BLaER1 (cell line): ENCODE results near the gene ZBTB47.

Experiments
- H3K27ac ChIP-seq: shearing (Covaris generic); formaldehyde crosslinking; 2 replicates; pipeline ENCODE4 v1.8.1; 2022
- H3K27me3 ChIP-seq: shearing (Covaris generic); formaldehyde crosslinking; 2 replicates; pipeline ENCODE4 v1.8.1; 2022
- H3K36me3 ChIP-seq: shearing (Covaris generic); formaldehyde crosslinking; 2 replicates; pipeline ENCODE4 v1.8.1; 2022
- H3K4me1 ChIP-seq: shearing (Covaris generic); formaldehyde crosslinking; 2 replicates; pipeline ENCODE4 v1.8.1; 2022
- H3K4me2 ChIP-seq: shearing (Covaris generic); formaldehyde crosslinking; 2 replicates; pipeline ENCODE4 v1.8.1; 2022
- H3K4me3 ChIP-seq: shearing (Covaris generic); formaldehyde crosslinking; 2 replicates; pipeline ENCODE4 v1.8.1; 2022
- H3K9ac ChIP-seq: shearing (Covaris generic); formaldehyde crosslinking; 2 replicates; pipeline ENCODE4 v1.8.1; 2022
- H3K9me3 ChIP-seq: shearing (Covaris generic); formaldehyde crosslinking; 2 replicates; pipeline ENCODE4 v1.8.1; 2022
- H4K20me1 ChIP-seq: shearing (Covaris generic); formaldehyde crosslinking; 2 replicates; pipeline ENCODE4 v1.8.1; 2022
- Cebpa-rat ChIP-seq: shearing (Covaris generic); IDR thresholded peaks from 2 replicates; pipeline ENCODE4 v1.8.1; 2022

Gene ZBTB47

DNA sequence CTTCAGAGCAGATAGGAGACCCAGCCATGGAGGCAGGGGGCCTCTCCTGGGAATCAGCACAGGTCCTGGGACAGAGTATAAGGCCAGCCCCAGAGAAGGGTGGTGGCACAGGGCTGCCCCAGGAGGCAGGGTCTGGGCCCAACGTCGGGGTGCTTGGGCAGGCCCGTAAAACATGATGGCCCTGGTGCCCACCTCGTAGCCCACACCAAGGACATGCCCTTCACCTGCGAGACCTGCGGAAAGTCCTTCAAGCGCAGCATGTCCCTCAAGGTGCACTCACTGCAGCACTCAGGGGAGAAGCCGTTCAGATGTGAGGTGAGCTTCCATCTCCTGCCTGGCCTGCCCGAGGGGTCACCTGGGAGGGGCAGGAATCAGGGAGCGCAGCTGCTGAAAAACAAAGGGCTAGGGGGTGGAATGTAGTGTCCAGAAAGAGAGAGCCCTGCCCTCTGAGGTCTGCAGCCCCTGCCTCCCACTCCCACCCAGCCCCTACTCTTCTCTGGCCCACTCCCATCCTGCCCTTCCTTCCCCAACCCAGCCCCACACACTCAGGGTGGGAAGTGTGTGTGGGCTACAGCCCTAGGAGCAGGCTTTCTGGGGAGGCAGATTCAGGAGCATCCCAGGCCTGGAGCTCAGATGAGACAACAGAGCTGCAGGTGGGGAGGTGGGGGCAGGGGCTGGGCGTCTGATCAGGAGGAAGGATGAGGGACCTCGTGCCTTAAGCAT lies 9.5 kb downstream of the ZBTB47 start:
- Histone ChIP-seq H3K9ac (peak overlapping the region; percentile 48; the same call in 1 of the 2 replicates), H3K27ac (peak overlapping the region; percentile 96), H3K9me3 (no peaks in the 10 kb centered on the region), H4K20me1 (no peaks in the 10 kb centered on the region), H3K36me3 (peaks cover 35% of the 10 kb centered on the region), H3K4me3 (no peak overlapping the region), H3K27me3 (no peaks in the 10 kb centered on the region), H3K4me2 (peak overlapping the region; percentile 100), H3K4me1 (peaks cover 97% of the 10 kb centered on the region)
- TF ChIP-seq Cebpa-rat: no peak

- Histone ChIP-seq H3K4me1 (peaks cover 90% of the 10 kb centered on the region), H3K4me2 (peak overlapping the region; percentile 100), H3K27me3 (no peaks in the 10 kb centered on the region), H3K9me3 (no peaks in the 10 kb centered on the region), H4K20me1 (no peaks in the 10 kb centered on the region), H3K36me3 (peaks cover 31% of the 10 kb centered on the region), H3K27ac (peak overlapping the region; percentile 96), H3K9ac (peak overlapping the region; percentile 79), H3K4me3 (peak overlapping the region; percentile 55; the same call in 1 of the 2 replicates)
- TF ChIP-seq Cebpa-rat: no peak
These were observed 10.3 kb downstream of the ZBTB47 start for GRCh38 chr3:42663581-42664437.

GRCh38 chr3:42664438-42664803 lies 10.9 kb downstream of the ZBTB47 start:
- no peak for TF ChIP-seq Cebpa-rat

GRCh38 chr3:42665050-42665878 lies 11.8 kb downstream of the ZBTB47 start:
- Histone ChIP-seq H3K4me1 (peaks cover 77% of the 10 kb centered on the region), H3K36me3 (peaks cover 30% of the 10 kb centered on the region), H3K4me2 (peak overlapping the region; percentile 100), H3K9ac (peak overlapping the region; percentile 79), H4K20me1 (no peaks in the 10 kb centered on the region), H3K27ac (peak overlapping the region; percentile 96), H3K4me3 (peak overlapping the region; percentile 55), H3K27me3 (no peaks in the 10 kb centered on the region), H3K9me3 (no peaks in the 10 kb centered on the region)
- TF ChIP-seq Cebpa-rat: no peak

More at GRCh38 chr3:42664438-42664803, 10.9 kb downstream of the ZBTB47 start:
- H3K9me3 ChIP-seq: no peaks in the 10 kb centered on the region
- H3K36me3 ChIP-seq: peaks cover 30% of the 10 kb centered on the region
- peak overlapping the region; percentile 79 for H3K9ac ChIP-seq
- no peaks in the 10 kb centered on the region for H3K27me3 ChIP-seq
- peak overlapping the region; percentile 100 for H3K4me2 ChIP-seq
- H3K4me3 ChIP-seq: peak overlapping the region; percentile 55
- H4K20me1 ChIP-seq: no peaks in the 10 kb centered on the region
- H3K4me1 ChIP-seq: peaks cover 85% of the 10 kb centered on the region
- peak overlapping the region; percentile 96 for H3K27ac ChIP-seq

- Histone ChIP-seq H3K36me3 (peaks cover 26% of the 10 kb centered on the region), H3K4me2 (peak overlapping the region; percentile 100), H3K9me3 (peaks cover 5% of the 10 kb centered on the region; the same call in 1 of the 2 replicates)
These were observed 12.5 kb downstream of the ZBTB47 start for GRCh38 chr3:42666022-42666421.

DNA sequence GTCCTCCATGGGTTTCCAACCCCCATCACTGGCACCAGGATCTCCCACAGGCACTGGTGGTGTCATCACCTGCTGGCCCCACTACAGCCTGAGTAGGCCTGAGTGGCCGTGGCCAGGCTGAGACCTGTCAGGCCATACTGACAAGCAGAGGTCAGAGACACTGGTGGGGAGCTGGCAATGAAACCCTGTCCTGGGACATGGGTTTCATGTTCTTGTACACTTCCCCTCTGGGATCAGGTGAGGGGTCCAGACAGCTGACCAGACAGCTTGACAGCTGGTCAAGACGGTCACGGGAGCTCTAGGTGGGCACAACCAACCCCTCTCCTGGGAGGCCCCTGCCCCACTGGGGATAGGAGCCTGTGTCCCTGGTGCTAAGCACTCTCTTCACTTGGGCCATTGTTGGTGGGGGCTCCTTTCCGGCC lies 13.1 kb downstream of the ZBTB47 start:
- Histone ChIP-seq H3K27ac (no peak overlapping the region), H3K9ac (no peak overlapping the region), H3K27me3 (no peaks in the 10 kb centered on the region), H3K36me3 (peaks cover 20% of the 10 kb centered on the region), H3K4me3 (no peak overlapping the region), H3K9me3 (peaks cover 5% of the 10 kb centered on the region; the same call in 1 of the 2 replicates), H4K20me1 (no peaks in the 10 kb centered on the region), H3K4me2 (no peak overlapping the region), H3K4me1 (peaks cover 64% of the 10 kb centered on the region)
- no peak for TF ChIP-seq Cebpa-rat

More at GRCh38 chr3:42666022-42666421, 12.5 kb downstream of the ZBTB47 start:
- no peak overlapping the region for H3K4me3 ChIP-seq
- no peaks in the 10 kb centered on the region for H3K27me3 ChIP-seq
- peak overlapping the region; percentile 96 for H3K27ac ChIP-seq
- H3K9ac ChIP-seq: no peak overlapping the region
- TF ChIP-seq Cebpa-rat: no peak
- H4K20me1 ChIP-seq: no peaks in the 10 kb centered on the region
- H3K4me1 ChIP-seq: peaks cover 69% of the 10 kb centered on the region

DNA sequence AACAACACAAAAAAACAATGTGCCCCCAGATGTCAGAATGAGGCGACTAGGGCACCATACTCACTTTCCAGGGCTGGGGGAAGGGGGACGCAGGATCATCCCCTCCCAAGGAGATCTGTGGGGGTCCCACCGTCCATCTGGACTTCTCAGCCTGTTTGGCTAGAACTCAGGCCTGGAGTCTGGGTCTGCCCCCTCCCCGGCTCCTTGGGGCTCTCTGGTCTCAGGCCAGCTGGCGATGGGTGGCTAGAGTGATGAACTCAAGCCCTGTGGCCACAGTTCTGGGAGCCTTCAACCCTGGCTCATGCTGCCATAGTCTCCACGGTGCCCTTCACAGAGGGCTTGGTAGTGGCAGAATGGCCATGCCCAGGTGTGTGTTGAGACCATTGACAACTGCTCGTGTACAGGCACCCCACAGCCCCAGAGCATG lies 13.6 kb downstream of the ZBTB47 start:
- Histone ChIP-seq H3K27ac (no peak overlapping the region), H3K9ac (no peak overlapping the region), H3K27me3 (no peaks in the 10 kb centered on the region), H3K9me3 (peaks cover 5% of the 10 kb centered on the region; the same call in 1 of the 2 replicates), H3K4me3 (no peak overlapping the region), H3K4me1 (peaks cover 59% of the 10 kb centered on the region), H3K4me2 (peak overlapping the region; percentile 2; the same call in 1 of the 2 replicates), H4K20me1 (no peaks in the 10 kb centered on the region), H3K36me3 (peaks cover 15% of the 10 kb centered on the region)
- TF ChIP-seq Cebpa-rat: no peak

- no peak for TF ChIP-seq Cebpa-rat
- Histone ChIP-seq H3K4me2 (peak overlapping the region; percentile 2; the same call in 1 of the 2 replicates), H3K4me3 (no peak overlapping the region), H3K9ac (no peak overlapping the region), H3K4me1 (peaks cover 52% of the 10 kb centered on the region), H4K20me1 (no peaks in the 10 kb centered on the region), H3K36me3 (0 out of 2 replicates have a peak, but pooled peaks cover 13% of the 10 kb centered on the region), H3K9me3 (peaks cover 5% of the 10 kb centered on the region; the same call in 1 of the 2 replicates), H3K27me3 (no peaks in the 10 kb centered on the region), H3K27ac (no peak overlapping the region)
These were observed 14.3 kb downstream of the ZBTB47 start for GRCh38 chr3:42667523-42668412.
